Brain microvascular endothelial cell (primary cell): ENCODE results near the gene TMEM143.
A peak's percentile ranks its signal among the peaks of the same experiment; 100 is the strongest.

Experiments used
- DNase-seq: peaks from one replicate; pipeline ENCODE4 v3.0.0-alpha.2; 2020
- H3K27ac ChIP-seq: fragments of 250-450 bp; sonication (Bioruptor Pico); 2 replicates; pipeline ENCODE4 v1.5.1; 2020; ENCODE audit warnings: mild to moderate bottlenecking, moderate library complexity
- H3K27me3 ChIP-seq: fragments of 250-450 bp; sonication (Bioruptor Pico); replicated peaks from 2 replicates; pipeline ENCODE4 v1.5.1; 2020; ENCODE audit warnings: mild to moderate bottlenecking
- H3K36me3 ChIP-seq: fragments of 250-450 bp; sonication (Bioruptor Pico); replicated peaks from 2 replicates; pipeline ENCODE4 v1.5.1; 2020; ENCODE audit warnings: mild to moderate bottlenecking
- H3K4me3 ChIP-seq: 2 replicates; pipeline ENCODE4 v1.5.1; 2011; ENCODE audit warnings: low read depth, mild to moderate bottlenecking, control low read depth, low read length, moderate library complexity
- in situ Hi-C: cut with HindIII; loops from 2 replicates; pipeline ENCODE4 v1.10.0; 2017; ENCODE audit warnings: low sequenced_read_pairs, low pct_ligation_motif_present
- TF ChIP-seq, protein P1 (sequence below): IDR thresholded peaks from 2 replicates; pipeline ENCODE4 v1.5.1; 2011; ENCODE audit warnings: low read depth, mild to moderate bottlenecking, moderate library complexity, low read length, control low read depth, inconsistent platforms; ENCODE audit errors: missing control alignments

The TMEM143 gene

DNA sequence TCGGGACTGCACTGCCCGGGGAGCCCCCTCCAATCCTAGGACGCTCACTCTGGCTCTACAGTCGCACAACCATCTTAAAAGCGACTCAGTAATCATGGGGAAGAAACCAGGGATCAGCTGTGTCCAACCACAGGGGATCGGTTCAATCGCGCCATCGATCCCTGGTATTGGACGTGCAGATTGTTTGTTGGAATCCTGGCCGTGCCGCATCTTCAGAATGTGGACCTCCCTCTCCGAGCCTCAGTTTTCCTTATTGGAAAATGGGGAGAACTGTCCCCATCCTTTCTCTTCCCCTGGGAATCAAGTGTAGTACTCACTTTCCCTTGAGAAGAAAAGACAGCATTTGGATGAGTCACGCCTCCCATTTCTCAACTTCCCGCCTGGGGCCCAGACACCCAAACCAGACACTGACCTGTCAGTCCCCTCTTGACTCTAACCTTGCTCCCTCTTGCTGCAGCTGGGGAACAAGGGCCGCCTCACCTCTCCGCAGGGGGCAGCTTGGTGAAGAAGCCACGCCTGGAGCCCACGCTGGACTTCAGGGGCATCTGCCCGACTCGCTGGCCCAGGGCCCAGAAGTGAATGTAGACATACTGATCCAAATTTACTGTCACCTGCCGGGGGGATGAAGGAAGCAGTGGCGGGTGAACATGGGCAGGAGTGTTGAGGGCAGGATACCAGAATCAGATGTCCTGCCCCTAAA, 20.7 kb downstream of the TMEM143 start:
- H3K36me3 ChIP-seq: no peaks in the 10 kb centered on the region
- in situ Hi-C loops: no loop called here
- no peak overlapping the region for H3K4me3 ChIP-seq
- TF ChIP-seq, protein P1, sequence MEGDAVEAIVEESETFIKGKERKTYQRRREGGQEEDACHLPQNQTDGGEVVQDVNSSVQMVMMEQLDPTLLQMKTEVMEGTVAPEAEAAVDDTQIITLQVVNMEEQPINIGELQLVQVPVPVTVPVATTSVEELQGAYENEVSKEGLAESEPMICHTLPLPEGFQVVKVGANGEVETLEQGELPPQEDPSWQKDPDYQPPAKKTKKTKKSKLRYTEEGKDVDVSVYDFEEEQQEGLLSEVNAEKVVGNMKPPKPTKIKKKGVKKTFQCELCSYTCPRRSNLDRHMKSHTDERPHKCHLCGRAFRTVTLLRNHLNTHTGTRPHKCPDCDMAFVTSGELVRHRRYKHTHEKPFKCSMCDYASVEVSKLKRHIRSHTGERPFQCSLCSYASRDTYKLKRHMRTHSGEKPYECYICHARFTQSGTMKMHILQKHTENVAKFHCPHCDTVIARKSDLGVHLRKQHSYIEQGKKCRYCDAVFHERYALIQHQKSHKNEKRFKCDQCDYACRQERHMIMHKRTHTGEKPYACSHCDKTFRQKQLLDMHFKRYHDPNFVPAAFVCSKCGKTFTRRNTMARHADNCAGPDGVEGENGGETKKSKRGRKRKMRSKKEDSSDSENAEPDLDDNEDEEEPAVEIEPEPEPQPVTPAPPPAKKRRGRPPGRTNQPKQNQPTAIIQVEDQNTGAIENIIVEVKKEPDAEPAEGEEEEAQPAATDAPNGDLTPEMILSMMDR: no peak
- peak; percentile 77 for DNase-seq
- no peak overlapping the region for H3K27ac ChIP-seq
- H3K27me3 ChIP-seq: no peaks in the 10 kb centered on the region

DNA sequence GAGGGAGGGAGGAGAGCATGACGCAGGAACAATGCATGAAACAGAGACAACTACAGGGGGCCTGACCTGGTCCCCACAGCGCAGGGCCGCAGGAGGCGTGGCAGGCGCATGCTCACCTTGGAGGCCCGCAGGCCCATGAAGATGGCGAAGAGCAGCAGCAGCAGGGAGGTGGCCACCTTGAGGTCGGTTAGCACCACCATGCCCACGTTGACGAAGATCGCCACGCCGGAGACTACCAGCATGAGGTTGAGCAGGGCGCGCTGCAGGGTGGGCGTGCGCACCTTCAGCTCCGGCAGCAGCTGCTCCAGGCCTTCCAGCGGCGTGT, 21.4 kb downstream of the TMEM143 start:
- Histone ChIP-seq H3K36me3 (no peaks in the 10 kb centered on the region), H3K27ac (no peak overlapping the region), H3K27me3 (no peaks in the 10 kb centered on the region), H3K4me3 (no peak overlapping the region)
- in situ Hi-C loops: no loop called here
- TF ChIP-seq, protein P1: no peak
- DNase-seq: no peak

DNA sequence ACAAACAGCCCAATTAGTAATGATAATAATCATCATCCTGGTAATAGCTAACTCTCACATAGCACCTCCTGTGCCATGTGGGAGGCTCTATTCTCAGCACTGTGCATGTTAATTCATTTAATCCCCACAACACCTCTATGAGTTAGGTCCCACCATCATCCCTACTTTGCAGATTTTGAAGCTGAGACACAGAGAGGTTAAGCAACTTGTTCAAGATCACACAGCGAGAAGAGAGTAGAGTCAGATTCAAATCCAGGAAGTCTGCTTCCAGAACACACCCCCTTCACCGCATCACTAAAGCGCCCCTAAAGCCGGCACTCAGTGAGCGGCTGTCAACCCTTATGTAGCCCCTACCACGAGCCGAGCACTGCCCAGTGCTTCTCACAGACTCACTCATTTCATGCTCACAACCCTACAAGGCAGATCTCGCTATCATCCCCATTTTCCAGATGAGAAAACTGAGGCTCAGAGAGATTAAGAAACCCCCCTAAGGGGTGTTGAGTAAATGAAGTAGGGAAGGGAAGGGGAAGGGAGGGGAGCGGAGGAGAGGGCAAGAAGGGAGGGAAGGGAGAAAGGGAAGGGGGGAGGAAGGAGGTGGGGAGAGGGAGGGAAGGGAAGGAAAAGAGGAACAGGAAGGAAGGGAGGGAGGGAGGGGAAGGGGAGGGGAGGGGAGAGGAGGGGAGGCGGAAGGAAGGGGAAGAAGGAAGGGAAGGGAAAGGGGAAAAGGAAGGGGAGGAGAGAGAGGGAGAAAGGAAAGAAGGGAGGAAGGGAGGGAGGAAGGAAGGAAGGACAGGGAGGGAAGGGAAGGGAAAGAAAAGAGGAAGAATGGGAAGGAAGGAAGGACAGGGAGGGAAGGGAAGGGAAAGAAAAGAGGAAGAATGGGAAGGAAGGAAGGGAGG, 22.0 kb downstream of the TMEM143 start:
- Histone ChIP-seq H3K4me3 (no peak overlapping the region), H3K27ac (no peak overlapping the region), H3K27me3 (no peaks in the 10 kb centered on the region), H3K36me3 (no peaks in the 10 kb centered on the region)
- TF ChIP-seq, protein P1: no peak
- in situ Hi-C loops: no loop called here
- DNase-seq: no peak

DNA sequence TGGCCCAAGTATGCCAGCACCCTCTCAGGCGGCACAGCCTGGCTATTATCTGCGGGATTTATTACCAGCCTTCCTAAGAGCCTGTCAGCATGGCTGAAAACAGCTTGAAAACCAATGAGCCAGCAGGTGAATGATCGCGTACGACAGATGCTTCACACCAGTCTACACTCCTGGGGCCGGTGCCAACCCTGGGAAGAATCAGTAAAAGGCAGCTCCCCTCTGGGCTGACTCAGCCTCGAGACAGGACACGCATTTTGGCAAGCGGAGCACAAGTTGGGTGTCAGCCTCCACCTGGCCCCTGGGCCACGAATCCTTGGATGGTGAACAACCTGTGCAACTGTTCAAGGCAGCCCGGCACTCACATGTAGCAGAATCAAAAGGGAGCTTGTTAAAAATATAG, 22.7 kb downstream of the TMEM143 start:
- Histone ChIP-seq H3K27me3 (no peaks in the 10 kb centered on the region), H3K27ac (no peak overlapping the region), H3K36me3 (no peaks in the 10 kb centered on the region), H3K4me3 (no peak overlapping the region)
- in situ Hi-C loops: no loop called here
- TF ChIP-seq, protein P1: no peak
- no peak for DNase-seq

DNA sequence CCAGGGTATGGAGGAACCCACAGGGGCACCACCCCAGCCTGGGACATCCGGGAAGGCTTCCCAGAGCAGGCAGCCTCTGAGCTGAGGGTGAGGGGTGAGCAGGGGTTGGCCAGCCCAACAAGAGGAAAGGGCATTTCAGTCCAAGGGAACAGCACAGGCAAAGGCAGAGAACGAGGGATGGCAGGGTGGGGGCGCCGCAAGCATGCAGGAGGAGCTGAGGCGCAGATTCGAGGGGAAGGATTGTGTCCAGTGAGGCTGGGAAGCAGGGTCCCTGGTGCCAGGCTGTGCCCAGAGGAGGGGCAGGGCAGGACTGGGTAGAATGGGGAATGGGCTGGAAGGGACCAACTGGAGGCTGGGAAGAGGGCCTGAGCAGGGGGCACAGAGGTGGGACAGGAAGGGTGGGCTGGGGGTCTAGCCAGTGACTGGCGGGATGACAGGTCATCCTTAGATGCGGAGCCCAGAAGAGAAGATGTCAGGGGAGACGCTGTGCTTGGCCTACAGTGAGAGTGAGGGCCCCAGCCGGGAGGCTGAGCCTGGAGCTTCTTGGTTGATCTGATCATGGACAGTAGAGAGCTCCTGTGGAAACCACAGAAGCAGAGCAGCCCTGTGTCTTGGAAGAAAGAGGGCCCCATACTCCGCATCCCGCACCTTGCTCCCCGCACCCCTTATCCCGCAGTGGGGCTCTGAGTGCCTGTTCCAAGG, 24.8 kb downstream of the TMEM143 start:
- H3K27me3 ChIP-seq: no peaks in the 10 kb centered on the region
- DNase-seq: no peak
- TF ChIP-seq, protein P1: no peak
- in situ Hi-C loops: no loop called here
- H3K4me3 ChIP-seq: no peak overlapping the region
- no peak overlapping the region for H3K27ac ChIP-seq
- H3K36me3 ChIP-seq: no peaks in the 10 kb centered on the region
